OCI-LY3 (cell line): ENCODE measurements around the gene ALOXE3.

Experiments
- CTCF ChIP-seq: fragments of 200-600, 300-600 bp; sonication (generic); IDR thresholded peaks from 2 replicates; pipeline ENCODE4 v1.5.1; 2014; ENCODE audit warnings: antibody characterized with exemption, low read length, low read depth
- EZH2phosphoT487 ChIP-seq: fragments of 200-600 bp; shearing (Covaris generic); IDR thresholded peaks from 2 replicates; pipeline ENCODE4 v1.6.1; 2018; ENCODE audit warnings: antibody characterized with exemption, mixed run types, low read depth

GRCh38 chr17:8126491-8127066, 8.3 kb upstream of the ALOXE3 start:
- no peak for TF ChIP-seq CTCF
- no peak for TF ChIP-seq EZH2phosphoT487
